ENCODE measurements around the gene GHR. TPM values are rescaled to one million over a fixed set of nuclear protein-coding genes. Genes with fewer than 3 reads are reported as not detected.
"Not testable (repeated sequence)": the region's sequence is repeated elsewhere in the genome, so short reads cannot be mapped to it uniquely, and the experiment has no call there.

The GHR gene
- total RNA-seq, 2 donors from 2014 or later, result 0.27 to 1.2 TPM

- Mint-ChIP-seq H3K36me3 (ENCODE audit: low read depth) (no peaks in the 10 kb centered on the region), H3K4me1 (peaks cover 5% of the 10 kb centered on the region), H3K4me3 (no peak overlapping the region), H3K27ac (no peak overlapping the region), H3K9me3 (no peaks in the 10 kb centered on the region), H3K27me3 (ENCODE audit: insufficient read depth) (peaks cover 18% of the 10 kb centered on the region)
- Histone ChIP-seq H3K9me3 (ENCODE audit: control insufficient read depth, low read length) (no peaks in the 10 kb centered on the region), H3K36me3 (ENCODE audit: control insufficient read depth, insufficient read depth, low read length) (no peaks in the 10 kb centered on the region), H3K9ac (ENCODE audit: extremely low read depth, low read length, poor library complexity, severe bottlenecking) (no peak overlapping the region), H3K4me1 (ENCODE audit: control insufficient read depth, insufficient read depth, low read length) (no peaks in the 10 kb centered on the region), H3K4me3 (ENCODE audit: low read length) (no peak overlapping the region), H3K27me3 (ENCODE audit: control insufficient read depth, insufficient read depth, low read length, poor library complexity, severe bottlenecking) (no peaks in the 10 kb centered on the region), H3K27ac (ENCODE audit: low read depth, low read length) (no peak overlapping the region)
- no peak for DNase-seq
- WGBS, 2 experiments (ENCODE audit: insufficient coverage in 1 of 2, insufficient read length in 1 of 2), result 92 to 100% methylated on average over 1 to 2 of the region's 2 CpGs
- no peak for TF ChIP-seq CTCF (conservative IDR thresholded peaks at IDR 0.05)
Measured at GRCh38 chr5:42573386-42573785, 150.1 kb downstream of the GHR start.

- not testable (repeated sequence) for H3K27ac Mint-ChIP-seq
Measured at GRCh38 chr5:42575914-42576313, 152.7 kb downstream of the GHR start.

GRCh38 chr5:42578901-42579300 is 155.7 kb downstream of the GHR start:
- H3K4me1 Mint-ChIP-seq; H3K27me3 ChIP-seq (ENCODE audit: control insufficient read depth, insufficient read depth, low read length, poor library complexity, severe bottlenecking); H3K36me3 Mint-ChIP-seq (ENCODE audit: low read depth); H3K9ac ChIP-seq (ENCODE audit: extremely low read depth, low read length, poor library complexity, severe bottlenecking); H3K36me3 ChIP-seq (ENCODE audit: control insufficient read depth, insufficient read depth, low read length); H3K9me3 Mint-ChIP-seq; H3K4me1 ChIP-seq (ENCODE audit: control insufficient read depth, insufficient read depth, low read length); H3K27ac ChIP-seq (ENCODE audit: low read depth, low read length); DNase-seq; H3K4me3 ChIP-seq (ENCODE audit: low read length); H3K27ac Mint-ChIP-seq; H3K4me3 Mint-ChIP-seq: not testable (repeated sequence)
- peaks cover 11% of the 10 kb centered on the region for H3K9me3 ChIP-seq (ENCODE audit: control insufficient read depth, low read length)
- peaks cover 19% of the 10 kb centered on the region for H3K27me3 Mint-ChIP-seq (ENCODE audit: insufficient read depth)
- WGBS, 2 experiments (ENCODE audit: insufficient coverage in 1 of 2, insufficient read length in 1 of 2), result 80% methylated on average over 1 of the region's 1 CpG; no CpG with 5 or more reads in 1 of the 2 experiments

More at GRCh38 chr5:42575914-42576313, 152.7 kb downstream of the GHR start:
- H3K9me3 ChIP-seq (ENCODE audit: control insufficient read depth, low read length); H3K36me3 ChIP-seq (ENCODE audit: control insufficient read depth, insufficient read depth, low read length); H3K36me3 Mint-ChIP-seq (ENCODE audit: low read depth); H3K9ac ChIP-seq (ENCODE audit: extremely low read depth, low read length, poor library complexity, severe bottlenecking); DNase-seq; H3K4me1 ChIP-seq (ENCODE audit: control insufficient read depth, insufficient read depth, low read length); H3K27ac ChIP-seq (ENCODE audit: low read depth, low read length); H3K27me3 ChIP-seq (ENCODE audit: control insufficient read depth, insufficient read depth, low read length, poor library complexity, severe bottlenecking); H3K4me3 ChIP-seq (ENCODE audit: low read length); H3K4me1 Mint-ChIP-seq; H3K9me3 Mint-ChIP-seq; H3K4me3 Mint-ChIP-seq: not testable (repeated sequence)
- 82 to 100% methylated on average over 1 of the region's 1 CpG for WGBS, 2 experiments (ENCODE audit: insufficient coverage in 1 of 2, insufficient read length in 1 of 2)
- peaks cover 23% of the 10 kb centered on the region for H3K27me3 Mint-ChIP-seq (ENCODE audit: insufficient read depth)

- Histone ChIP-seq H3K27me3 (ENCODE audit: control insufficient read depth, insufficient read depth, low read length, poor library complexity, severe bottlenecking) (peaks cover 2% of the 10 kb centered on the region), H3K27ac (ENCODE audit: low read depth, low read length) (no peak overlapping the region), H3K4me3 (ENCODE audit: low read length) (no peak overlapping the region), H3K36me3 (ENCODE audit: control insufficient read depth, insufficient read depth, low read length) (no peaks in the 10 kb centered on the region), H3K9ac (ENCODE audit: extremely low read depth, low read length, poor library complexity, severe bottlenecking) (no peak overlapping the region), H3K4me1 (ENCODE audit: control insufficient read depth, insufficient read depth, low read length) (no peaks in the 10 kb centered on the region), H3K9me3 (ENCODE audit: control insufficient read depth, low read length) (peaks cover 11% of the 10 kb centered on the region)
- TF ChIP-seq CTCF (conservative IDR thresholded peaks at IDR 0.05), result no peak
- Mint-ChIP-seq H3K27me3 (ENCODE audit: insufficient read depth) (peaks cover 19% of the 10 kb centered on the region), H3K4me3 (no peak overlapping the region), H3K36me3 (ENCODE audit: low read depth) (peaks cover 2% of the 10 kb centered on the region), H3K4me1 (peaks cover 1% of the 10 kb centered on the region), H3K9me3 (peaks cover 4% of the 10 kb centered on the region), H3K27ac (no peak overlapping the region)
- no peak for DNase-seq
- 60 to 62% methylated on average over 1 of the region's 1 CpG for WGBS, 2 experiments (ENCODE audit: insufficient coverage in 1 of 2, insufficient read length in 1 of 2)
Measured at GRCh38 chr5:42579320-42579719, 156.1 kb downstream of the GHR start.
